ENCODE data around the gene RCAN1. TPM values are rescaled to one million over a fixed set of nuclear protein-coding genes. Genes with fewer than 3 reads are reported as not detected.
A peak's percentile ranks its signal among the peaks of the same experiment; 100 is the strongest.

Gene RCAN1
- total and polyA plus RNA-seq, 2 of the 13 experiments (the other 11 are each of a cell fraction or from before 2014, with no cell fraction given): 9.4 to 34.1 TPM

- TF ChIP-seq, protein P1, sequence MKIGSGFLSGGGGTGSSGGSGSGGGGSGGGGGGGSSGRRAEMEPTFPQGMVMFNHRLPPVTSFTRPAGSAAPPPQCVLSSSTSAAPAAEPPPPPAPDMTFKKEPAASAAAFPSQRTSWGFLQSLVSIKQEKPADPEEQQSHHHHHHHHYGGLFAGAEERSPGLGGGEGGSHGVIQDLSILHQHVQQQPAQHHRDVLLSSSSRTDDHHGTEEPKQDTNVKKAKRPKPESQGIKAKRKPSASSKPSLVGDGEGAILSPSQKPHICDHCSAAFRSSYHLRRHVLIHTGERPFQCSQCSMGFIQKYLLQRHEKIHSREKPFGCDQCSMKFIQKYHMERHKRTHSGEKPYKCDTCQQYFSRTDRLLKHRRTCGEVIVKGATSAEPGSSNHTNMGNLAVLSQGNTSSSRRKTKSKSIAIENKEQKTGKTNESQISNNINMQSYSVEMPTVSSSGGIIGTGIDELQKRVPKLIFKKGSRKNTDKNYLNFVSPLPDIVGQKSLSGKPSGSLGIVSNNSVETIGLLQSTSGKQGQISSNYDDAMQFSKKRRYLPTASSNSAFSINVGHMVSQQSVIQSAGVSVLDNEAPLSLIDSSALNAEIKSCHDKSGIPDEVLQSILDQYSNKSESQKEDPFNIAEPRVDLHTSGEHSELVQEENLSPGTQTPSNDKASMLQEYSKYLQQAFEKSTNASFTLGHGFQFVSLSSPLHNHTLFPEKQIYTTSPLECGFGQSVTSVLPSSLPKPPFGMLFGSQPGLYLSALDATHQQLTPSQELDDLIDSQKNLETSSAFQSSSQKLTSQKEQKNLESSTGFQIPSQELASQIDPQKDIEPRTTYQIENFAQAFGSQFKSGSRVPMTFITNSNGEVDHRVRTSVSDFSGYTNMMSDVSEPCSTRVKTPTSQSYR (CRISPR knock-in tag; IDR thresholded peaks at IDR 0.05; ENCODE audit: borderline replicate concordance): no peak
- TF ChIP-seq ZNF615 (CRISPR knock-in tag; IDR thresholded peaks at IDR 0.05; ENCODE audit: borderline replicate concordance) (no peak), RCOR2 (CRISPR knock-in tag; IDR thresholded peaks at IDR 0.05) (no peak), ARNT2 (CRISPR knock-in tag; IDR thresholded peaks at IDR 0.05; ENCODE audit: low read depth) (no peak), ZNF607 (CRISPR knock-in tag; IDR thresholded peaks at IDR 0.05; ENCODE audit: borderline replicate concordance) (no peak), CBX2 (IDR thresholded peaks at IDR 0.05; ENCODE audit: low read depth, low read length) (no peak), CBX2 (CRISPR knock-in tag; IDR thresholded peaks at IDR 0.05; ENCODE audit: low read depth) (no peak), SRSF4 (IDR thresholded peaks at IDR 0.05; ENCODE audit: low read depth, low read length, poor library complexity, severe bottlenecking) (no peak), TBX2 (CRISPR knock-in tag; IDR thresholded peaks at IDR 0.05; ENCODE audit: borderline replicate concordance) (peak; percentile 78), HNRNPLL (IDR thresholded peaks at IDR 0.05; ENCODE audit: low read depth, low read length, poor library complexity, severe bottlenecking) (no peak), RBFOX2 (IDR thresholded peaks at IDR 0.05; ENCODE audit: low read depth, low read length) (no peak), GRHL1 (CRISPR knock-in tag; conservative IDR thresholded peaks at IDR 0.05) (no peak), ZNF564 (CRISPR knock-in tag; IDR thresholded peaks at IDR 0.05) (0 out of 2 replicates have a peak, but pooled peaks have one; percentile 28)
- TF ChIP-seq, protein P2, sequence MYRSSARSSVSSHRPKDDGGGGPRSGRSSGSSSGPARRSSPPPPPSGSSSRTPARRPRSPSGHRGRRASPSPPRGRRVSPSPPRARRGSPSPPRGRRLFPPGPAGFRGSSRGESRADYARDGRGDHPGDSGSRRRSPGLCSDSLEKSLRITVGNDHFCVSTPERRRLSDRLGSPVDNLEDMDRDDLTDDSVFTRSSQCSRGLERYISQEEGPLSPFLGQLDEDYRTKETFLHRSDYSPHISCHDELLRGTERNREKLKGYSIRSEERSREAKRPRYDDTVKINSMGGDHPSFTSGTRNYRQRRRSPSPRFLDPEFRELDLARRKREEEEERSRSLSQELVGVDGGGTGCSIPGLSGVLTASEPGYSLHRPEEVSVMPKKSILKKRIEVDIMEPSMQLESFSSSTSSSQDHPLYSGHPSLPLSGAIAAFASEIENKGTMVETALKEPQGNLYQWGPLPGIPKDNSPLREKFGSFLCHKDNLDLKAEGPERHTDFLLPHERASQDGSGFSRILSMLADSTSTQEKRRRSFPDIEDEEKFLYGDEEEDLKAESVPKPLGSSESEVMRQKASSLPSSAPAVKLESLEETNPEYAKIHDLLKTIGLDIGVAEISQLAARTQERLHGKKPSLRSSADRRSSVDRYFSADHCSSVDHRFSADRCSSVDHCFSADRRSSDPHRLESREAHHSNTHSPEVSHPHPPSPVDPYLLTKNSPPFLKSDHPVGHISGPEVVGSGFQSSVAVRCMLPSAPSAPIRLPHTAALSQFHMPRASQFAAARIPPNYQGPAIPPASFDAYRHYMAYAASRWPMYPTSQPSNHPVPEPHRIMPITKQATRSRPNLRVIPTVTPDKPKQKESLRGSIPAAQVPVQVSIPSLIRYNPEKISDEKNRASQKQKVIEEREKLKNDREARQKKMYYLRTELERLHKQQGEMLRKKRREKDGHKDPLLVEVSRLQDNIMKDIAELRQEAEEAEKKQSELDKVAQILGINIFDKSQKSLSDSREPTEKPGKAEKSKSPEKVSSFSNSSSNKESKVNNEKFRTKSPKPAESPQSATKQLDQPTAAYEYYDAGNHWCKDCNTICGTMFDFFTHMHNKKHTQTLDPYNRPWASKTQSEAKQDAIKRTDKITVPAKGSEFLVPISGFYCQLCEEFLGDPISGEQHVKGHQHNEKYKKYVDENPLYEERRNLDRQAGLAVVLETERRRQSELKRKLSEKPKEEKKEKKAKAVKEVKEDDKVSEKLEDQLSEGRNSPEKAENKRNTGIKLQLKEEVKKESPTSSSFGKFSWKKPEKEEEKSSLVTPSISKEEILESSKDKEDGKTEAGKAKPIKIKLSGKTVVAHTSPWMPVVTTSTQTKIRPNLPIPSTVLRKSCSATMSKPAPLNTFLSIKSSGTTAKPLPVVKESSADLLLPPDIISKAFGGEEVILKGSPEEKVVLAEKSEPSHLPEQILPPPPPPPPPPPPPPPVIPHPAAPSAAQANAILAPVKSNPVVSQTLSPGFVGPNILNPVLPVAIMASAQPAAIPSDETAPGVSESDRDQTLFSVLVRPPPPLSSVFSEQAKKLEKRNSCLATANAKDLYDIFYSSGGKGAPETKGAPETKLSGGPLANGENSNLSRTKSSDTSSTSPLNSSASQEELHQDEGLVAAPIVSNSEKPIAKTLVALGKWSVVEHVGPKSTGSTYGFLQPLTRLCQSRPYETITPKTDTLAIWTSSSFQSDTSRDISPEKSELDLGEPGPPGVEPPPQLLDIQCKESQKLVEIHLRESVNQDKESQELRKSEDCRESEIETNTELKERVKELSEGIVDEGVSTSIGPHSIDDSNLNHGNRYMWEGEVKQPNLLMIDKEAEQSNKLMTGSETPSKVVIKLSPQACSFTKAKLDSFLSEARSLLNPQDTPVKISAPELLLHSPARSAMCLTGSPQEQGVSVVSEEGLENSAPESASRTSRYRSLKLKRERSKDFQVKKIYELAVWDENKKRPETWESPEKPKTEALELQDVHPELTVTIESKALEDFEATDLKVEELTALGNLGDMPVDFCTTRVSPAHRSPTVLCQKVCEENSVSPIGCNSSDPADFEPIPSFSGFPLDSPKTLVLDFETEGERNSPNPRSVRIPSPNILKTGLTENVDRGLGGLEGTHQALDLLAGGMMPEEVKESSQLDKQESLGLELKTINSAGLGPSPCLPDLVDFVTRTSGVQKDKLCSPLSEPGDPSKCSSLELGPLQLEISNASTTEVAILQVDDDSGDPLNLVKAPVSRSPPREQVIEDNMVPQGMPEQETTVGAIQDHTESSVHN (CRISPR knock-in tag; IDR thresholded peaks at IDR 0.05): no peak
Measured at GRCh38 chr21:34501716-34502115, 113.2 kb downstream of the RCAN1 start (continued).

All from HepG2 (cell line).